ENCODE data around the gene SMIM3.
"Not testable (repeated sequence)": the region's sequence is repeated elsewhere in the genome, so short reads cannot be mapped to it uniquely, and the experiment has no call there.

SMIM3 gene

GRCh38 chr5:150778517-150779396, at the start of gene SMIM3:
SMIM3 (plus strand) TSS chr5:150778757; CDS start chr5:150795441, 16,684 bp downstream.
- H3K4me3 ChIP-seq (ENCODE audit: low read length): peak within 1 kb of the TSS; percentile 74
- peak; percentile 35 for TF ChIP-seq CTCF (IDR thresholded peaks at IDR 0.05; ENCODE audit: insufficient read depth, low read depth, low read length, missing control alignments)
- peak; percentile 71 for DNase-seq (ENCODE audit: low read depth)

GRCh38 chr5:150729859-150730258, 48.7 kb upstream of the SMIM3 start:
- TF ChIP-seq CTCF (IDR thresholded peaks at IDR 0.05; ENCODE audit: insufficient read depth, low read depth, low read length, missing control alignments): no peak
- H3K4me3 ChIP-seq (ENCODE audit: low read length): no peak overlapping the region
- no peak for DNase-seq (ENCODE audit: low read depth)

GRCh38 chr5:150731669-150732242, 46.8 kb upstream of the SMIM3 start:
- no peak for DNase-seq (ENCODE audit: low read depth)
- H3K4me3 ChIP-seq (ENCODE audit: low read length): no peak overlapping the region
- TF ChIP-seq CTCF (IDR thresholded peaks at IDR 0.05; ENCODE audit: insufficient read depth, low read depth, low read length, missing control alignments): no peak

GRCh38 chr5:150734579-150735384, 43.8 kb upstream of the SMIM3 start:
- no peak for TF ChIP-seq CTCF (IDR thresholded peaks at IDR 0.05; ENCODE audit: insufficient read depth, low read depth, low read length, missing control alignments)
- no peak for DNase-seq (ENCODE audit: low read depth)
- H3K4me3 ChIP-seq (ENCODE audit: low read length): no peak overlapping the region

- DNase-seq (ENCODE audit: low read depth): no peak
- TF ChIP-seq CTCF (IDR thresholded peaks at IDR 0.05; ENCODE audit: insufficient read depth, low read depth, low read length, missing control alignments): no peak
- H3K4me3 ChIP-seq (ENCODE audit: low read length): no peak overlapping the region
Measured at GRCh38 chr5:150738862-150739261, 39.7 kb upstream of the SMIM3 start.

GRCh38 chr5:150740992-150741391, 37.6 kb upstream of the SMIM3 start:
- no peak overlapping the region for H3K4me3 ChIP-seq (ENCODE audit: low read length)
- no peak for TF ChIP-seq CTCF (IDR thresholded peaks at IDR 0.05; ENCODE audit: insufficient read depth, low read depth, low read length, missing control alignments)
- DNase-seq (ENCODE audit: low read depth): no peak

GRCh38 chr5:150742455-150743141, 36.0 kb upstream of the SMIM3 start:
- DNase-seq (ENCODE audit: low read depth): not testable (repeated sequence)

GRCh38 chr5:150743142-150743488, 35.4 kb upstream of the SMIM3 start:
- not testable (repeated sequence) for H3K4me3 ChIP-seq (ENCODE audit: low read length)
- peak; percentile 17 for DNase-seq (ENCODE audit: low read depth)

More at GRCh38 chr5:150742455-150743141, 36.0 kb upstream of the SMIM3 start:
- H3K4me3 ChIP-seq (ENCODE audit: low read length): not testable (repeated sequence)

Data from epithelial cell of esophagus (primary cell).